Thoracic aorta endothelial cell (primary cell): ENCODE data around the gene TAAR5. TPM values are rescaled to one million over a fixed set of nuclear protein-coding genes. Genes with fewer than 3 reads are reported as not detected.

Experiments used
- small RNA-seq: library from RNA; depleted of rRNA; stranded (forward); fragments of <200 nt; gene quantifications from one replicate; pipeline ENCODE3, GENCODE V24; 2012
- total RNA-seq: library from RNA; depleted of rRNA; stranded (reverse); fragments of >200 nt; gene quantifications from 2 replicates; pipeline ENCODE4 v1.2.3, GENCODE V29; 2012

The TAAR5 gene, protein sequence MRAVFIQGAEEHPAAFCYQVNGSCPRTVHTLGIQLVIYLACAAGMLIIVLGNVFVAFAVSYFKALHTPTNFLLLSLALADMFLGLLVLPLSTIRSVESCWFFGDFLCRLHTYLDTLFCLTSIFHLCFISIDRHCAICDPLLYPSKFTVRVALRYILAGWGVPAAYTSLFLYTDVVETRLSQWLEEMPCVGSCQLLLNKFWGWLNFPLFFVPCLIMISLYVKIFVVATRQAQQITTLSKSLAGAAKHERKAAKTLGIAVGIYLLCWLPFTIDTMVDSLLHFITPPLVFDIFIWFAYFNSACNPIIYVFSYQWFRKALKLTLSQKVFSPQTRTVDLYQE
- total RNA-seq = not detected in 2 replicates

GRCh38 chr6:132589454-132589853 lies at the start of gene TAAR5:
TSS of gene TAAR5 (minus strand) at chr6:132589741. CDS start at chr6:132589686, 55 bp downstream.

GRCh38 chr6:132624175-132624574 lies 34.6 kb upstream of the TAAR5 start, which contains the start of gene TAAR2:
TSS of gene TAAR2 (minus strand) at chr6:132624275. CDS start at chr6:132624275, 0 bp downstream.

DNA sequence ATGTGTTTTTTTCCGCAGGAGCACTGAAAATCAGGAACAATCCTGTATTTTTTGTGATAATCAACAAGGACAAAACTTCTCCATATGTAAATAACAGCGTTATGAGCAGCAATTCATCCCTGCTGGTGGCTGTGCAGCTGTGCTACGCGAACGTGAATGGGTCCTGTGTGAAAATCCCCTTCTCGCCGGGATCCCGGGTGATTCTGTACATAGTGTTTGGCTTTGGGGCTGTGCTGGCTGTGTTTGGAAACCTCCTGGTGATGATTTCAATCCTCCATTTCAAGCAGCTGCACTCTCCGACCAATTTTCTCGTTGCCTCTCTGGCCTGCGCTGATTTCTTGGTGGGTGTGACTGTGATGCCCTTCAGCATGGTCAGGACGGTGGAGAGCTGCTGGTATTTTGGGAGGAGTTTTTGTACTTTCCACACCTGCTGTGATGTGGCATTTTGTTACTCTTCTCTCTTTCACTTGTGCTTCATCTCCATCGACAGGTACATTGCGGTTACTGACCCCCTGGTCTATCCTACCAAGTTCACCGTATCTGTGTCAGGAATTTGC lies 19.2 kb downstream of the TAAR5 start, which contains the start of gene TAAR6:
TAAR6 (plus strand) TSS at position 102 of the 557 bp plus-strand sequence; CDS start at position 102, 0 bp downstream.

DNA sequence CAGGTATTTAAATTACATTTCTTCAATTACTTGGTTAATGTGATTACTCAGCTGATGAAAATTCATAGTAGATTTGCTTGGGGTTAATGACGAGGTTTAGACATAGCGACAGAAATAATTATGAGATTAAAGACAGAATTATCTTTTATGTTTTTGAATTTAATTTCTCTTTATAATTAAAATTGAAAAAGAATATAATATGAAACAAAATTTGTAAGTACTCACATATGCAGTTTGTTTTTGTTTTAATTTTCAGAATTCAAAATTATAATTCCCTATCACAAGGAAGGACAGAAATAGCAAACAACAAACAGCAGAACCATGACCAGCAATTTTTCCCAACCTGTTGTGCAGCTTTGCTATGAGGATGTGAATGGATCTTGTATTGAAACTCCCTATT lies 37.2 kb downstream of the TAAR5 start, which contains the start of gene TAAR8:
TAAR8 (plus strand) TSS at position 301 of the 400 bp plus-strand sequence; CDS start at position 322, 21 bp downstream.

Small RNAs within 50 kb of the gene (small RNA-seq; reads per million reads assigned to genes)
- gene TAAR7P = not detected

Other genes starting within 250 kb of the TAAR5 start
- under 0.01 and 0.07 TPM in 2 replicates for gene MOXD1, start 188.3 kb downstream of the TAAR5 start, total RNA-seq
- gene STX7, start 76.6 kb downstream of the TAAR5 start, total RNA-seq = 30.1 and 38.6 TPM in 2 replicates
- gene TAAR9, start 51.5 kb downstream of the TAAR5 start, total RNA-seq = not detected in 2 replicates
- not detected in 2 replicates for gene TAAR8, start 37.1 kb downstream of the TAAR5 start, total RNA-seq
- gene TAAR6, start 19.4 kb downstream of the TAAR5 start, total RNA-seq = not detected in 2 replicates
- not detected in 2 replicates for gene TAAR2, start 34.5 kb upstream of the TAAR5 start, total RNA-seq
- not detected in 2 replicates for gene TAAR1, start 69.4 kb upstream of the TAAR5 start, total RNA-seq
- gene VNN1, start 124.3 kb upstream of the TAAR5 start, total RNA-seq = 0.07 TPM in 1 of 2 replicates, not detected in the other
- not detected in 2 replicates for gene VNN2, start 168.2 kb upstream of the TAAR5 start, total RNA-seq
- gene SLC18B1, start 208.9 kb upstream of the TAAR5 start, total RNA-seq = 13.1 and 13.4 TPM in 2 replicates
- gene RPS12, start 224.8 kb upstream of the TAAR5 start, total RNA-seq = 910 and 958 TPM in 2 replicates